ENCODE results near the gene MTMR11. TPM values are rescaled to one million over a fixed set of nuclear protein-coding genes. Genes with fewer than 3 reads are reported as not detected.

The MTMR11 gene
- total and polyA plus RNA-seq, 9 of the 15 experiments (the other 6 are each of a cell fraction or from before 2014, with no cell fraction given), result 0.09 to 1.6 (median 0.51) TPM

DNA sequence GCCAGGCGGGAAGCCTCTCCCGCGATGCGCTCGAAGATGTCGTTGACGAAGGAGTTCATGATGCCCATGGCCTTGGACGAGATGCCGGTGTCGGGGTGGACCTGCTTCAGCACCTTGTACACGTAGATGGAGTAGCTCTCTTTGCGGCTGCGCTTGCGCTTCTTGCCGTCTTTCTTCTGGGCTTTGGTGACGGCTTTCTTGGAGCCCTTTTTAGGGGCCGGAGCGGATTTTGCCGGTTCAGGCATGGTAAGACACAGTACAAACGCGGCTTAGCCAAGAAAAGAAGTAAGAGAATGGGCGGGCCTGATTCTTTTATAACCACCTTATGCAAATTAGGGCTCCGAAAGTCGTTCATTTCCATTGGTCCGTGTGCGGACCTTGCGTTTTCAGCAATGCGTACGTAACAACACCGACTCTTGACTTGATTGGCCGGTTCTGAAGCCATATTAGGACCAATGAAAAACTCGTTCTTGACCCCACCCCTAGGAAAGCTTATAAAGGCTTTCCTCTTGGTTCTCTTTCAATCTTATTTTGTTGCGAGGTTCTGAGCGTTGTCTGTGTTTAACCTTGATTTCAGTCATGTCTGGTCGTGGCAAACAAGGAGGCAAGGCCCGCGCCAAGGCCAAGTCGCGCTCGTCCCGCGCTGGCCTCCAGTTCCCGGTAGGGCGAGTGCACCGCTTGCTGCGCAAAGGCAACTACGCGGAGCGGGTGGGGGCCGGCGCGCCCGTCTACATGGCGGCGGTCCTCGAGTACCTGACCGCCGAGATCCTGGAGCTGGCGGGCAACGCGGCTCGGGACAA, 50.1 kb downstream of the MTMR11 start (continued):
- TF ChIP-seq, protein P1, sequence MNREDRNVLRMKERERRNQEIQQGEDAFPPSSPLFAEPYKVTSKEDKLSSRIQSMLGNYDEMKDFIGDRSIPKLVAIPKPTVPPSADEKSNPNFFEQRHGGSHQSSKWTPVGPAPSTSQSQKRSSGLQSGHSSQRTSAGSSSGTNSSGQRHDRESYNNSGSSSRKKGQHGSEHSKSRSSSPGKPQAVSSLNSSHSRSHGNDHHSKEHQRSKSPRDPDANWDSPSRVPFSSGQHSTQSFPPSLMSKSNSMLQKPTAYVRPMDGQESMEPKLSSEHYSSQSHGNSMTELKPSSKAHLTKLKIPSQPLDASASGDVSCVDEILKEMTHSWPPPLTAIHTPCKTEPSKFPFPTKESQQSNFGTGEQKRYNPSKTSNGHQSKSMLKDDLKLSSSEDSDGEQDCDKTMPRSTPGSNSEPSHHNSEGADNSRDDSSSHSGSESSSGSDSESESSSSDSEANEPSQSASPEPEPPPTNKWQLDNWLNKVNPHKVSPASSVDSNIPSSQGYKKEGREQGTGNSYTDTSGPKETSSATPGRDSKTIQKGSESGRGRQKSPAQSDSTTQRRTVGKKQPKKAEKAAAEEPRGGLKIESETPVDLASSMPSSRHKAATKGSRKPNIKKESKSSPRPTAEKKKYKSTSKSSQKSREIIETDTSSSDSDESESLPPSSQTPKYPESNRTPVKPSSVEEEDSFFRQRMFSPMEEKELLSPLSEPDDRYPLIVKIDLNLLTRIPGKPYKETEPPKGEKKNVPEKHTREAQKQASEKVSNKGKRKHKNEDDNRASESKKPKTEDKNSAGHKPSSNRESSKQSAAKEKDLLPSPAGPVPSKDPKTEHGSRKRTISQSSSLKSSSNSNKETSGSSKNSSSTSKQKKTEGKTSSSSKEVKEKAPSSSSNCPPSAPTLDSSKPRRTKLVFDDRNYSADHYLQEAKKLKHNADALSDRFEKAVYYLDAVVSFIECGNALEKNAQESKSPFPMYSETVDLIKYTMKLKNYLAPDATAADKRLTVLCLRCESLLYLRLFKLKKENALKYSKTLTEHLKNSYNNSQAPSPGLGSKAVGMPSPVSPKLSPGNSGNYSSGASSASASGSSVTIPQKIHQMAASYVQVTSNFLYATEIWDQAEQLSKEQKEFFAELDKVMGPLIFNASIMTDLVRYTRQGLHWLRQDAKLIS (CRISPR knock-in tag; IDR thresholded peaks at IDR 0.05), result peak; percentile 100
- TF ChIP-seq, protein P2, sequence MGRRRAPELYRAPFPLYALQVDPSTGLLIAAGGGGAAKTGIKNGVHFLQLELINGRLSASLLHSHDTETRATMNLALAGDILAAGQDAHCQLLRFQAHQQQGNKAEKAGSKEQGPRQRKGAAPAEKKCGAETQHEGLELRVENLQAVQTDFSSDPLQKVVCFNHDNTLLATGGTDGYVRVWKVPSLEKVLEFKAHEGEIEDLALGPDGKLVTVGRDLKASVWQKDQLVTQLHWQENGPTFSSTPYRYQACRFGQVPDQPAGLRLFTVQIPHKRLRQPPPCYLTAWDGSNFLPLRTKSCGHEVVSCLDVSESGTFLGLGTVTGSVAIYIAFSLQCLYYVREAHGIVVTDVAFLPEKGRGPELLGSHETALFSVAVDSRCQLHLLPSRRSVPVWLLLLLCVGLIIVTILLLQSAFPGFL (CRISPR knock-in tag; IDR thresholded peaks at IDR 0.05), result no peak
- peak in 1 of 2 experiments; percentile 79; a peak in 1 of 4 replicates for TF ChIP-seq NONO (IDR thresholded peaks at IDR 0.05; ENCODE audit: low read depth in 2 of 2, low read length in 1 of 2)
- TF ChIP-seq, protein P3, sequence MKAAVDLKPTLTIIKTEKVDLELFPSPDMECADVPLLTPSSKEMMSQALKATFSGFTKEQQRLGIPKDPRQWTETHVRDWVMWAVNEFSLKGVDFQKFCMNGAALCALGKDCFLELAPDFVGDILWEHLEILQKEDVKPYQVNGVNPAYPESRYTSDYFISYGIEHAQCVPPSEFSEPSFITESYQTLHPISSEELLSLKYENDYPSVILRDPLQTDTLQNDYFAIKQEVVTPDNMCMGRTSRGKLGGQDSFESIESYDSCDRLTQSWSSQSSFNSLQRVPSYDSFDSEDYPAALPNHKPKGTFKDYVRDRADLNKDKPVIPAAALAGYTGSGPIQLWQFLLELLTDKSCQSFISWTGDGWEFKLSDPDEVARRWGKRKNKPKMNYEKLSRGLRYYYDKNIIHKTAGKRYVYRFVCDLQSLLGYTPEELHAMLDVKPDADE (conservative IDR thresholded peaks at IDR 0.05; ENCODE audit: control insufficient read depth, low read depth, low read length), result peak; percentile 88
- no peak for TF ChIP-seq SMARCA5 (IDR thresholded peaks at IDR 0.05)
- no peak; a peak in 1 of 4 replicates for TF ChIP-seq FOXK2 (conservative IDR thresholded peaks at IDR 0.05 in 1 of 2, IDR thresholded peaks at IDR 0.05 in 1 of 2; ENCODE audit: low read depth in 2 of 2)
- no peak; the same call in 1 of the 2 replicates for TF ChIP-seq NR2F6 (CRISPR knock-in tag; IDR thresholded peaks at IDR 0.05)
- peak; percentile 53; the same call in 1 of the 2 replicates for TF ChIP-seq CC2D1A (IDR thresholded peaks at IDR 0.05)
- peak; percentile 46; the same call in 1 of the 2 replicates for TF ChIP-seq ESRRB (CRISPR knock-in tag; IDR thresholded peaks at IDR 0.05; ENCODE audit: borderline replicate concordance)
- TF ChIP-seq SRSF1 (IDR thresholded peaks at IDR 0.05; ENCODE audit: low read depth, low read length), result 0 out of 2 replicates have a peak, but pooled peaks have one; percentile 67
- TF ChIP-seq, protein P4, sequence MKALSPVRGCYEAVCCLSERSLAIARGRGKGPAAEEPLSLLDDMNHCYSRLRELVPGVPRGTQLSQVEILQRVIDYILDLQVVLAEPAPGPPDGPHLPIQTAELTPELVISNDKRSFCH (CRISPR knock-in tag; IDR thresholded peaks at IDR 0.05), result no peak
- TF ChIP-seq, protein P4 (tag; IDR thresholded peaks at IDR 0.05), result no peak; the same call in 1 of the 2 replicates
- no peak; the same call in 1 of the 2 replicates for TF ChIP-seq HCFC1 (IDR thresholded peaks at IDR 0.05; ENCODE audit: low read depth, low read length)
- peak; percentile 71 for TF ChIP-seq CREM (IDR thresholded peaks at IDR 0.05; ENCODE audit: low read depth)
- no peak for TF ChIP-seq RAD51 (IDR thresholded peaks at IDR 0.05; ENCODE audit: borderline replicate concordance, low read depth)
- peak; percentile 77 for TF ChIP-seq NR2C2 (CRISPR knock-in tag; IDR thresholded peaks at IDR 0.05)
- TF ChIP-seq NR2C2 (tag; IDR thresholded peaks at IDR 0.05), result no peak
- peak in 1 of 2 experiments; percentile 82; a peak in 2 of 4 replicates for TF ChIP-seq SRF (CRISPR knock-in tag; IDR thresholded peaks at IDR 0.05)
- TF ChIP-seq, protein P5, sequence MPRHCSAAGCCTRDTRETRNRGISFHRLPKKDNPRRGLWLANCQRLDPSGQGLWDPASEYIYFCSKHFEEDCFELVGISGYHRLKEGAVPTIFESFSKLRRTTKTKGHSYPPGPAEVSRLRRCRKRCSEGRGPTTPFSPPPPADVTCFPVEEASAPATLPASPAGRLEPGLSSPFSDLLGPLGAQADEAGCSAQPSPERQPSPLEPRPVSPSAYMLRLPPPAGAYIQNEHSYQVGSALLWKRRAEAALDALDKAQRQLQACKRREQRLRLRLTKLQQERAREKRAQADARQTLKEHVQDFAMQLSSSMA (CRISPR knock-in tag; IDR thresholded peaks at IDR 0.05), result peak; percentile 84
- TF ChIP-seq SPI1 (IDR thresholded peaks at IDR 0.05; ENCODE audit: borderline replicate concordance, low read depth, low read length), result no peak

All from K562 (cell line).